ENCODE results near the gene FAM186B. TPM values are rescaled to one million over a fixed set of nuclear protein-coding genes. Genes with fewer than 3 reads are reported as not detected.

Gene FAM186B
- total RNA-seq, 1 donor from 2014 or later = 0.57 TPM

DNA sequence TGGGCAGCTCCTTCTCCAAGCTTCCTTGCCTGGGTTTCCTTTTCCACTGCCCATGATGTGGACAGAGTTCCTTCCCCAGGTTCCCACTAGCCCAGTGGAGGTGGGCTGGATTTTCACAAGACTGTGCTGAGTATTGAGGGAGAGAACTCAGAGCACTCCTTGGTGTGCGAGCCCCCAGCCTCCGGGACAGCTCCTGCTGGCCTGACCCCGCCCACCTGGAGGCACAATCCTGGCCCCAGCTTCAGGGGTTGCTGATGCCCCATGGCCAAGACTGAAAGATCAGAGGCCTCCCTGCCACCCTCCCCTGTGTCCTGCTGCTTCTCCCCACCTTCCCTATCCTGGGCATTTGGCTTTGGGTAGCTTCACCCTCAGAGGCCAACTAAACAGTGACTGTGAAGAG lies 59.0 kb downstream of the FAM186B start:
- H3K4me1 ChIP-seq (ENCODE audit: insufficient read depth, low read length) = peaks cover 12% of the 10 kb centered on the region
- H3K27ac ChIP-seq (ENCODE audit: low read depth, low read length) = no peak overlapping the region
- no peak overlapping the region for H3K4me3 Mint-ChIP-seq (ENCODE audit: unreplicated experiment)
- no peak overlapping the region for H3K9ac ChIP-seq (ENCODE audit: low read length)
- no peak for TF ChIP-seq EZH2 (IDR thresholded peaks at IDR 0.05; ENCODE audit: insufficient read depth, low read length)
- TF ChIP-seq, protein P1, sequence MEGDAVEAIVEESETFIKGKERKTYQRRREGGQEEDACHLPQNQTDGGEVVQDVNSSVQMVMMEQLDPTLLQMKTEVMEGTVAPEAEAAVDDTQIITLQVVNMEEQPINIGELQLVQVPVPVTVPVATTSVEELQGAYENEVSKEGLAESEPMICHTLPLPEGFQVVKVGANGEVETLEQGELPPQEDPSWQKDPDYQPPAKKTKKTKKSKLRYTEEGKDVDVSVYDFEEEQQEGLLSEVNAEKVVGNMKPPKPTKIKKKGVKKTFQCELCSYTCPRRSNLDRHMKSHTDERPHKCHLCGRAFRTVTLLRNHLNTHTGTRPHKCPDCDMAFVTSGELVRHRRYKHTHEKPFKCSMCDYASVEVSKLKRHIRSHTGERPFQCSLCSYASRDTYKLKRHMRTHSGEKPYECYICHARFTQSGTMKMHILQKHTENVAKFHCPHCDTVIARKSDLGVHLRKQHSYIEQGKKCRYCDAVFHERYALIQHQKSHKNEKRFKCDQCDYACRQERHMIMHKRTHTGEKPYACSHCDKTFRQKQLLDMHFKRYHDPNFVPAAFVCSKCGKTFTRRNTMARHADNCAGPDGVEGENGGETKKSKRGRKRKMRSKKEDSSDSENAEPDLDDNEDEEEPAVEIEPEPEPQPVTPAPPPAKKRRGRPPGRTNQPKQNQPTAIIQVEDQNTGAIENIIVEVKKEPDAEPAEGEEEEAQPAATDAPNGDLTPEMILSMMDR (IDR thresholded peaks at IDR 0.05; ENCODE audit: insufficient read depth, low read depth, low read length) = no peak
- H3K4me1 Mint-ChIP-seq (ENCODE audit: low read depth, unreplicated experiment) = no peaks in the 10 kb centered on the region
- no peak overlapping the region for H3K27ac Mint-ChIP-seq (ENCODE audit: unreplicated experiment)
- FAIRE-seq = no peak
- peaks cover 4% of the 10 kb centered on the region for H4K20me1 ChIP-seq (ENCODE audit: insufficient read depth, low read length)
- H3K4me3 ChIP-seq (ENCODE audit: insufficient read depth, low read depth, low read length) = no peak overlapping the region
- H3K27me3 Mint-ChIP-seq (ENCODE audit: low read depth, unreplicated experiment) = peaks cover 81% of the 10 kb centered on the region
- peaks cover 3% of the 10 kb centered on the region for H3K9me3 Mint-ChIP-seq (ENCODE audit: unreplicated experiment)
- H3K4me2 ChIP-seq (ENCODE audit: low read length) = no peak overlapping the region
- no peak overlapping the region for H2AFZ ChIP-seq (ENCODE audit: low read depth, low read length)
- no peaks in the 10 kb centered on the region for H3K36me3 ChIP-seq (ENCODE audit: insufficient read depth, low read length)
- H3K36me3 Mint-ChIP-seq (ENCODE audit: low read depth, unreplicated experiment) = peaks cover 2% of the 10 kb centered on the region
- peaks cover 31% of the 10 kb centered on the region for H3K27me3 ChIP-seq (ENCODE audit: insufficient read depth, low read length)
- no peak for DNase-seq (ENCODE audit: low read depth)
- H3K9me3 ChIP-seq (ENCODE audit: insufficient read depth, low read depth, low read length) = no peaks in the 10 kb centered on the region
- H3K79me2 ChIP-seq (ENCODE audit: insufficient read depth, low read length) = no peaks in the 10 kb centered on the region

DNA sequence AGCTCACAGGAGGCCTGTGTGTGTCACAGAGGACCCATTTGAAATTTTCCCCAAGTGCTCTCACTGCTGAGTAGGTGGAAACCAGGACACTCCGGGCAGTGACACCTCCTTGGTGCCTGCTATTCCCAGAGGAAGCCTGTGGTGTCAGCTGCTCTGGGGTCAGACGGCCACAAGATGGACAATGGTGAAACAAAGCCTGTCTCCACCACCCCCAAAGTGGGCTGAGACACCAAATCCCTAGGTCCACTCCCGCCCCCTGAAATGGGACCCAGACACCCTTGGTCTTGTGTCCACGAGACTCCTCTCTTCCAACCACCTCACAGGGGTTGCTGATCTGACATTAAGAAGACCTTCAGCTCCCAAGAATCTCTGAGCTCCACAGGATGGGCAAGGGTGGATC lies 59.6 kb downstream of the FAM186B start:
- Mint-ChIP-seq H3K27me3 (ENCODE audit: low read depth, unreplicated experiment) (peaks cover 84% of the 10 kb centered on the region), H3K36me3 (ENCODE audit: low read depth, unreplicated experiment) (peaks cover 2% of the 10 kb centered on the region), H3K4me1 (ENCODE audit: low read depth, unreplicated experiment) (no peaks in the 10 kb centered on the region), H3K9me3 (ENCODE audit: unreplicated experiment) (peaks cover 3% of the 10 kb centered on the region), H3K27ac (ENCODE audit: unreplicated experiment) (peak overlapping the region; percentile 41), H3K4me3 (ENCODE audit: unreplicated experiment) (no peak overlapping the region)
- H3K9me3 ChIP-seq (ENCODE audit: insufficient read depth, low read depth, low read length) = no peaks in the 10 kb centered on the region
- no peak overlapping the region for H3K4me3 ChIP-seq (ENCODE audit: insufficient read depth, low read depth, low read length)
- DNase-seq (ENCODE audit: low read depth) (no peak), FAIRE-seq (no peak)
- TF ChIP-seq, protein P1 (IDR thresholded peaks at IDR 0.05; ENCODE audit: insufficient read depth, low read depth, low read length) = no peak
- no peak for TF ChIP-seq EZH2 (IDR thresholded peaks at IDR 0.05; ENCODE audit: insufficient read depth, low read length)
- no peak overlapping the region for H3K27ac ChIP-seq (ENCODE audit: low read depth, low read length)
- H3K36me3 ChIP-seq (ENCODE audit: insufficient read depth, low read length) = no peaks in the 10 kb centered on the region
- H3K4me1 ChIP-seq (ENCODE audit: insufficient read depth, low read length) = peaks cover 12% of the 10 kb centered on the region
- no peak overlapping the region for H3K4me2 ChIP-seq (ENCODE audit: low read length)
- no peak overlapping the region for H3K9ac ChIP-seq (ENCODE audit: low read length)
- no peak overlapping the region for H2AFZ ChIP-seq (ENCODE audit: low read depth, low read length)
- H3K79me2 ChIP-seq (ENCODE audit: insufficient read depth, low read length) = no peaks in the 10 kb centered on the region
- H3K27me3 ChIP-seq (ENCODE audit: insufficient read depth, low read length) = peaks cover 33% of the 10 kb centered on the region
- H4K20me1 ChIP-seq (ENCODE audit: insufficient read depth, low read length) = peaks cover 4% of the 10 kb centered on the region

DNA sequence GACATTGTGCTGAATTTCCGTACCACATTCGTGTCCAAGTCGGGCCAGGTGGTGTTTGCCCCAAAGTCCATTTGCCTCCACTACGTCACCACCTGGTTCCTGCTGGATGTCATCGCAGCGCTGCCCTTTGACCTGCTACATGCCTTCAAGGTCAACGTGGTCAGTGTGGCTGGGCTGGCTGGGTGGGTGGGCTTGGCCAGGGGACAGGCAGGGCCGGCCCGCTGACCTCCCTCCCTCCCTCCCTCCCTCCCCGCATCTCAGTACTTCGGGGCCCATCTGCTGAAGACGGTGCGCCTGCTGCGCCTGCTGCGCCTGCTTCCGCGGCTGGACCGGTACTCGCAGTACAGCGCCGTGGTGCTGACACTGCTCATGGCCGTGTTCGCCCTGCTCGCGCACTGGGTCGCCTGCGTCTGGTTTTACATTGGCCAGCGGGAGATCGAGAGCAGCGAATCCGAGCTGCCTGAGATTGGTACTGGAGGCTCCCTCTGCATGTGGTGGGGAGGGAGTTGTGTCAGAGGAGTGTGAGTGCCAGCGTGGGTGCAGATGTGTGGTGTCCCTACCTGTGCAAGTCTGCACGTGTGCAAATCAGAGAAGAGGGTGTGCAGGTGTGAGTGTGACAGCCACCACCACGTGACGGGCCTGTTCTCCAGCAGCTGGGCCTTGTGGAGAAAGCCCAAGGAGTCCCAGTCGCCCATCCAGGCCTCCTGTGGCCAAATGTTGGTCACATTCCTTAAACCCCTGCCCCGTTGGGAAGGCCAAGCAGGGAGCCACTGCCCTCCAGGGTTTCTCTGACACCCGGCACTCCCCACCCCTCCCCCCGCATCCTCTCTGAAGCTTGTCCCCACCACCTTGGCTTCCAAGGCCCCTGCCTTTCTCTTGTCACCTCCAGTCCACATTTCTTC lies 61.3 kb downstream of the FAM186B start:
- Histone ChIP-seq H4K20me1 (ENCODE audit: insufficient read depth, low read length) (peaks cover 4% of the 10 kb centered on the region), H2AFZ (ENCODE audit: low read depth, low read length) (peak overlapping the region; percentile 54), H3K27me3 (ENCODE audit: insufficient read depth, low read length) (peaks cover 50% of the 10 kb centered on the region), H3K36me3 (ENCODE audit: insufficient read depth, low read length) (no peaks in the 10 kb centered on the region), H3K79me2 (ENCODE audit: insufficient read depth, low read length) (no peaks in the 10 kb centered on the region), H3K4me1 (ENCODE audit: insufficient read depth, low read length) (peaks cover 8% of the 10 kb centered on the region), H3K4me3 (ENCODE audit: insufficient read depth, low read depth, low read length) (no peak overlapping the region), H3K9ac (ENCODE audit: low read length) (no peak overlapping the region), H3K4me2 (ENCODE audit: low read length) (no peak overlapping the region), H3K27ac (ENCODE audit: low read depth, low read length) (no peak overlapping the region), H3K9me3 (ENCODE audit: insufficient read depth, low read depth, low read length) (no peaks in the 10 kb centered on the region)
- peaks cover 2% of the 10 kb centered on the region for H3K4me1 Mint-ChIP-seq (ENCODE audit: low read depth, unreplicated experiment)
- DNase-seq (ENCODE audit: low read depth) (no peak), FAIRE-seq (no peak)
- no peak overlapping the region for H3K4me3 Mint-ChIP-seq (ENCODE audit: unreplicated experiment)
- peaks cover 88% of the 10 kb centered on the region for H3K27me3 Mint-ChIP-seq (ENCODE audit: low read depth, unreplicated experiment)
- peaks cover 3% of the 10 kb centered on the region for H3K9me3 Mint-ChIP-seq (ENCODE audit: unreplicated experiment)
- TF ChIP-seq, protein P1 (IDR thresholded peaks at IDR 0.05; ENCODE audit: insufficient read depth, low read depth, low read length) = no peak
- TF ChIP-seq EZH2 (IDR thresholded peaks at IDR 0.05; ENCODE audit: insufficient read depth, low read length) = no peak
- H3K27ac Mint-ChIP-seq (ENCODE audit: unreplicated experiment) = no peak overlapping the region
- peaks cover 2% of the 10 kb centered on the region for H3K36me3 Mint-ChIP-seq (ENCODE audit: low read depth, unreplicated experiment)
